Measurements from ENCODE around the gene EPOP. TPM values are rescaled to one million over a fixed set of nuclear protein-coding genes. Genes with fewer than 3 reads are reported as not detected.

EPOP gene
- total RNA-seq = 2.1 and 2.6 TPM in 2 replicates

DNA sequence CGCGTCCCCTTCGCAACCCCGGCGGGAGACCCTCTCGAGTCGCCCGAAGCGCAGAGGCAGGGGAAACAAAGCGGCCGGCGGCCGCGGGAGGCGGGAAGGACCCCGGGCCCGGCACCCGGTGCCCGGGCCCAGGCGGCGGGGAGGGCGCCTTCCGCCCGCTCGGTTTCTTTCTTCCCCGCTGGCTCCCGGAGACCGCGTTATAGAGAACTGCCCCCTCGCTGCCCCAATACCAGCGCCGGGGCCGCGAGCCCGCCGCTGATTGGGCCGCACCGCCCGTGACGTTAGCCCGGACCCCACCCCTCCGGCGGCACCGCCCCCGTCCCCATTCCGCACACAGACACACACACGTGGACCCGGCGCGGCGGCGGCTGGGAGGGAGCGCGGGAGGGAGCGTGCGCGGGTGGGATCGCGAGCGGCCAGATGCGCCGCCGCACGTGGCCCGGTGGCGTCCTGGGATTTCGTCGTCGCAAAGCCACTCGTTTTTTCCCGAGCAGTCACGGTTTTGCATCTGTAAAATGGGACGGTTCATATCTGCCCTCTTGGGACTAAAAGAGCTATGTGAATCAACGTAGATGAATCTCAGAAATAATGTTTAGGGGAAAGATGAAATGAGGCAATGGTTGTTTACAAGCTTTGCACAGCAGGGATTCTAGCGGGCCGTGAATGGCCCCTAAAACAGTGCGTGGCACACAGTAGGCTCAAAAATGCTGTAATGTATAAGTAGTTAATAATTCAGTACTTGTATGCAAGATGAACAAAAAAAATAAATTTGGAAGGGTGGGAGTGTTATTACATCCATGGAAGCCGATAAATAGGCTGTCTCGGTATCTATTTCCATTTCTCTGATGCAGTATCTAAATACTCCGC is at the start of gene EPOP:
Gene EPOP, minus strand, starts transcription at position 209 of the 867 bp plus-strand sequence. CDS start 462 bp downstream, outside the sequence.
- peak; percentile 45 for DNase-seq (ENCODE audit: low read depth)

DNA sequence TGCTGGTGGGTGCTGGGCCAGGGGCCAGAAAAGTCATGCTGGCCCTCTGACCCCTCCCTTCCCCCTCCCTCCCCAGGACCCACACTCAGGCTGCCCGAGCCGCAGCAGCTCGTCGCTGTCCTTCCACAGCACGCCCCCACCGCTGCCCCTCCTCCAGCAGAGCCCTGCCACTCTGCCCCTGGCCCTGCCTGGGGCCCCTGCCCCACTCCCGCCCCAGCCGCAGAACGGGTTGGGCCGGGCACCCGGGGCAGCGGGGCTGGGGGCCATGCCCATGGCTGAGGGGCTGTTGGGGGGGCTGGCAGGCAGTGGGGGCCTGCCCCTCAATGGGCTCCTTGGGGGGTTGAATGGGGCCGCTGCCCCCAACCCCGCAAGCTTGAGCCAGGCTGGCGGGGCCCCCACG is 47.0 kb upstream of the EPOP start:
- no peak for DNase-seq (ENCODE audit: low read depth)

- DNase-seq (ENCODE audit: low read depth) = no peak
Measured at GRCh38 chr17:38720941-38721340, 46.2 kb upstream of the EPOP start.

- DNase-seq (ENCODE audit: low read depth) = no peak
Measured at GRCh38 chr17:38719943-38720641, 45.3 kb upstream of the EPOP start.

GRCh38 chr17:38719289-38719942 is 44.7 kb upstream of the EPOP start:
- no peak for DNase-seq (ENCODE audit: low read depth)

GRCh38 chr17:38717139-38717745 is 42.5 kb upstream of the EPOP start:
- DNase-seq (ENCODE audit: low read depth) = no peak

GRCh38 chr17:38716368-38717005 is 41.7 kb upstream of the EPOP start:
- DNase-seq (ENCODE audit: low read depth) = no peak

- no peak for DNase-seq (ENCODE audit: low read depth)
Measured at GRCh38 chr17:38715216-38715943, 40.6 kb upstream of the EPOP start.

DNA sequence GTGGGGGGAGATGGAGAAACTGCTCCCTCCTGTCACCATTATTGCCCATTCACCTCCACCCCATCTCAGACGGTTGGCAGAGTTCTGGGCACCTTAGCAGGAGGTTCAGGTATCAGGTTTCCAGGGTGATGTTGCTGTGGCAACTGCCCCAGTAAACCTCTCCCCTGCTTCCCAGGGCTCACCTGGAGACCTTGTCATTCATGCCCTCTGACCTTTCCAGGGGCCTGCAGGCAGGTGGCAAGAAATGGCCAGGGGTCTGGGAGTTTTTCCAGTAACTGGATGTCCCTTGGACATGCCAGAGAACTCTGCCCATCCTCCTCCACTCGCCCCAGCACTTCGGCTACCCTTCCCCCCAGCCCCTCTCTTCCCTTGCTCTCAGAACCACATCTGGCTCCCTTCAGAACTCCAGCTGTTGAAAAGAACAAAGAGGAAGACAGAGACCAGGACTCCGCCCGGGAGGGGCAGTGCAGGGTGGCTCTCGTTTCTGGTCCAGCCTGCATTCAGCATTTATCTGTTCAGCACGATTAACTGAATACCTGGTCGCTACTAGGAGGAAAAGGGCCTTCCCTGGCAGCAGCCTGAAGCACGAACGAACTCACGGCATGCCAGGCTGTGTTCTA is 38.8 kb upstream of the EPOP start:
- DNase-seq (ENCODE audit: low read depth) = no peak

DNA sequence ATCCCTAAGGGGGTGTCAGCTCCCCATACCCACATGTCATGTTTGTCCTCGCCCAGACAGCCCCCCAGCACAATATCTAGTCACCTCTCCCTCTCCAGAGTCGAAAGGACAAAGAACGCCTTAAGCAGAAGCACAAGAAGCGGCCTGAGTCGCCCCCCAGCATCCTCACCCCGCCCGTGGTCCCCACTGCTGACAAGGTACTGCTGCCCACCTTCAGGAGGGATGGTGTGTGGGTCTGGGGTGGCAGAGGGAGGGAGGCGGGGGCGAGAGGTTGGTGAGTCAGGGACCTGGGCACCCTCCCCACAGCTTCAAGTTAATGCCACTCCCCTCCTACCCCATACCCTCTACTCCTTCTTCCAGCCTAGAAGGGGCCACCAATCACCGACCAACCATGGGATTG is 37.8 kb upstream of the EPOP start:
- DNase-seq (ENCODE audit: low read depth) = no peak

- no peak for DNase-seq (ENCODE audit: low read depth)
Measured at GRCh38 chr17:38711792-38712571, 37.2 kb upstream of the EPOP start.

GRCh38 chr17:38710985-38711384 is 36.2 kb upstream of the EPOP start:
- no peak for DNase-seq (ENCODE audit: low read depth)

- DNase-seq (ENCODE audit: low read depth) = no peak
Measured at GRCh38 chr17:38710604-38710962, 35.8 kb upstream of the EPOP start.

- no peak for DNase-seq (ENCODE audit: low read depth)
Measured at GRCh38 chr17:38709864-38710603, 35.3 kb upstream of the EPOP start.

DNA sequence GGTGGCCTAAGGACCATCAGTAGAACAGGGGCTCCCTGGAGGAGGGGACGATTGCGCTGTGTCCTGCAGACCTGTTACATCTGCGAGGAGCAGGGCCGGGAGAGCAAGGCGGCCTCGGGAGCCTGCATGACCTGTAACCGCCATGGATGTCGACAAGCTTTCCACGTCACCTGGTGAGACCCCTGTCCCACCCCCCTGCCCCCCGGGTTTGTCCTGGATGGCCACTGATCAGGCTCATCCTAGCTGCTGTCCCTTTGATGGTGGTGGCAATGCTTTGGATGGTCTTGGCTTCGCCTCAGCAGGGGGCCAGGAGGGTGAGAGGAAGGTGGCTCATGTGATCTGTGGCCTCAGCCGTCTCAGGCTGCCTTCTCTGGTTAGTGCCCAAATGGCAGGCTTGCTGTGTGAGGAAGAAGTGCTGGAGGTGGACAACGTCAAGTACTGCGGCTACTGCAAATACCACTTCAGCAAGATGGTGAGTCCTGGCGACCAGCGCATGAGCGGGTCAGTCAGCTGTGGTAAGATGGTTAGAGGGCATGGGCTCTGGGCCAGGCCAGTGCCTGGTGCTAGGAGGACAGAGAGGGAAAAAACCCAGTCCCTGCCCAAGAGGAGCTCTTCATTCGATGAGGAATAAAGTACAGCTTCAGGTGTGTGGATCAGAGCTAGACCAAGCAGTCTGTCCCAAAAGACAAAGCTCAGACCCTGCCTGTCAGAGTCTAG is 34.5 kb upstream of the EPOP start:
- no peak for DNase-seq (ENCODE audit: low read depth)

- no peak for DNase-seq (ENCODE audit: low read depth)
Measured at GRCh38 chr17:38707678-38708351, 33.1 kb upstream of the EPOP start.

DNA sequence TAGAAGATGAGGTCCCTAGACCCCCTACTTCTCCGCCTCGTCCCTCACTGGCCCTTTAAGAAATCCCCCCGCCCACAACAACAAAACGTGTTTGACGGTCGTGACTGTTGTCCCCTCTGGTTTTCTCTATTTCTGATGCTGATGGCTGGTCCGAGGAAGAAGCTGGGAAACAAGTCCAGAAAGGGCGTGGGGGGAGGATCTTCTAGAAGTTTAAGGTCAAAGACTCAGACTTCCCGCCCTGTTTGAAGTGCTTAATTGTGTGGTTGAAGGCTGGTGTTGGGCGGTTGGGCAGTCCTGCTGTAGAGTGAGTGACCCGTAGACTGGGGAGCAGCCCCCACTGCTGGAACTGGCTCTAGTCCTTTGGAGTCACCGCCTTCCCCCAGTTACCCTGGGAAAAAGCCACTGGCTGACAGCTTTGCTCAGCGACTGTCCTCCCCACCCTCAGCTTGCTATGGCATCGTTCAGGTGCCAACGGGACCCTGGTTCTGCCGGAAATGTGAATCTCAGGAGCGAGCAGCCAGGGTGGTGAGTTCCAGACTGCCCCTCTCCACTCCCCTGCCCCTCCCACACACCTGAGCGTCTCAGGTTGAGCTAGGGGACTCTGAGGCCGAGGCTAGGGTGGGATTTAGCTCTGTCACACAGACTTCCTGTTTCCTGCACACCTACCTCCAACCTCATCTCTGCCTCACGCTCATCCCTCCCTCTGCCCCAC is 31.9 kb upstream of the EPOP start:
- peak; percentile 23 for DNase-seq (ENCODE audit: low read depth)
